GM21423 (cell line): ENCODE results near the gene SH3RF3.

ENCODE experiments used
- ATAC-seq: cut with Tn5 transposase; IDR thresholded peaks from one replicate; pipeline ENCODE4 v1.9.1; 2021; ENCODE audit warnings: mild to moderate bottlenecking, moderate library complexity; ENCODE audit not compliant: unreplicated experiment

The SH3RF3 gene

GRCh38 chr2:109348190-109348589, 219.2 kb downstream of the SH3RF3 start:
- no peak for ATAC-seq

DNA sequence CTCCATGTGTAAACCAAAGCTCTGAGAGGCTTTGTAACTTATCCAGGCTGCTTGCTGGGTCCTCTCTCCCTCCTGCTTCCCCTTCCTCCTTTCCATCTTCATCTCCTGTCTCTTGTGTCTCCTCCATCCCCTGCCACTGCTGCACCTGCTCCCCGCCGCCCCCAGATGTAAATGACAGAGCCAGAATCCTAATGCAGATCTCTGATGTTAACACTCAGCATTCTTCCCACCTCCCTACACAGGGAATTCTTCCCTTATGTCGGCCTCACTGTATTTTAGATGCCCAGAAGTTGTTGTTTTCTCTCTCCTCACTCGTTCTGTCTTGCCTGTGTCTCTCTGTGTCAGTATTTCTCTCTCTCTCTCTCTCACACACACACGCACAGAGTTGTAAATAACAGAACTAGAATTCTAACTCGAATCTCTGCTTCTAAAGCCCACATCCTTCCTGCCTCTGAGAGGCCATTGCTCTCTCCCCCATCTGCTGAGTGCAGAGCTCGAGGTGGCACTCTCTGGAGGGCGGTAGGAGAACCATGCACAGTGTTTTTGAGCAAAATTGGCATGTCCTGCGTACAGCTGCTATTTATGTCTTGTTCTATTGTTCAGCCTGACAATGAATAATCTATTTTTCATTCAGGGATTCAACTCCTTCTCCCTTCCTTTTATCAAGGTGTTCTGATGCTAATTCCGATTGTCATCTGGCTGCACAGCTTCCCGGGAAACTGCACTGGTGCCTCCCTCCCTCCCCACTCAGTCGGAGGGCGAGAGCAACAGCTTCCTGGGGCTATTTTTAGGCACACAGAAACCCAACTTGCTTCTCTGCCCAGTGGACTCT, 219.9 kb downstream of the SH3RF3 start:
- ATAC-seq = peak; percentile 77

DNA sequence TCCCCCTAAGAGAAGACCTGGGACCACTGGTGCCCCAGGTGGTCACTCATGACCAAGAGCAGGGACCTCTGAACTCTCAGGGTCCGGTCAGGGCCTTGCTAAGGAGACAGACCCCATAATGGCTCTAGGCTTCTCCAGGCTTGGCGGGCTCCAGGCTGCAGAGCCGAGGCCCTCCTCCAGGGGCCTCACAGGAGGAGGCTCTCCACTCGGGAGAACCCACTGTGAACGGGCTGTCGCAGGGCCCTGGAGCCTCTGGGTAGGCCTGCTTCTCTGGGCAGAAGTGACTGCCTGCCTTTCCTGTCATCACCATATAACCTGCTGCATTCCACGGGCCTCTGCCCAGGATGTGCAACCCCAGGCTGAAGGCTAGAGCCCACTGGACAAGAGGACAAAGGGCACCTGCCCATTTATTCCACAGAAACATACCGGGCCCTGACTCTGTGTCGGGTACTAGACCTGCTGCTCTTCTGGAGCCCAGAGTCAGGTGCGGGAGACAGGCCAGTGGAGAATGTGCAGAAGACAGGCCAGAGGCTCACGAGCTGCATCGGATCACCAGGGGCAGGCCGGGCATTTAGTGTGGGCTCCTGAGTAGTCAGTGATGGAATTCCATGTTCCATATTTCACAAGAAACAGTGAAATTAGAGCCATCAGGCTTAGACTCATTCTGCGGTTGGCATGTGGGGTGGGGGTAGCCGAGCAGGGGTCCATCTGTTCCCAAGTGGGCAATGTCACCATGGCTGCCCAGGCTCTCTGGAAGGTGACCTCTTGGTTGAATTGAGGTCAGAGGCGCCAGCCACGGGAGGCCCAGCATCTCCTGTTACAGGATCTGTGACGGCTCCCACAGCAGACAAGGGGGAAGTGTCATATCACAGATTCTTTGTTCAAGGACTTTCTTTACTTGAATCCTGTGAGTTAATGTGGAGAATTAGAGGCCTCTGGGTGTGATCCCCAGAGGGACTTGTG, 220.8 kb downstream of the SH3RF3 start:
- no peak for ATAC-seq

DNA sequence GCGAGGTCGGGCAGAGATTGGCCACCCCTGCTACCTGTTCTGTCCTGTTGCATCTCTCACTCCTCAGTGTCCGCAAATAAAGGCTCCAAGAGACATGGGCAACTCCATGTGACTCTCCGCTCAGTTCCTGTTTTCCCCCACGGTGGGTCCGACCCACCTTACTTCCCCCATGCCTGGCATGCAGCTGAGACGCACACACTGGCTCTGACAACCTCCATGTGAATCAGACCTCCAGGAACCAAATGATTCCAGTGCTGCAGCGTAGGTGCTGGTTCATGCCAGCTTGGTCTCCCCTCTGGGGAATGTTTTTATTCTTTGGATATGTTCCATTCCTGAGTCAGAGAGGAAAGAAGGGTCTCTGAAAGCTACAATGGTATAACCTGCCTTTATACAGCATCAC, 221.5 kb downstream of the SH3RF3 start:
- ATAC-seq = no peak

- ATAC-seq = no peak
Observed at GRCh38 chr2:109351164-109351756, 222.3 kb downstream of the SH3RF3 start.

DNA sequence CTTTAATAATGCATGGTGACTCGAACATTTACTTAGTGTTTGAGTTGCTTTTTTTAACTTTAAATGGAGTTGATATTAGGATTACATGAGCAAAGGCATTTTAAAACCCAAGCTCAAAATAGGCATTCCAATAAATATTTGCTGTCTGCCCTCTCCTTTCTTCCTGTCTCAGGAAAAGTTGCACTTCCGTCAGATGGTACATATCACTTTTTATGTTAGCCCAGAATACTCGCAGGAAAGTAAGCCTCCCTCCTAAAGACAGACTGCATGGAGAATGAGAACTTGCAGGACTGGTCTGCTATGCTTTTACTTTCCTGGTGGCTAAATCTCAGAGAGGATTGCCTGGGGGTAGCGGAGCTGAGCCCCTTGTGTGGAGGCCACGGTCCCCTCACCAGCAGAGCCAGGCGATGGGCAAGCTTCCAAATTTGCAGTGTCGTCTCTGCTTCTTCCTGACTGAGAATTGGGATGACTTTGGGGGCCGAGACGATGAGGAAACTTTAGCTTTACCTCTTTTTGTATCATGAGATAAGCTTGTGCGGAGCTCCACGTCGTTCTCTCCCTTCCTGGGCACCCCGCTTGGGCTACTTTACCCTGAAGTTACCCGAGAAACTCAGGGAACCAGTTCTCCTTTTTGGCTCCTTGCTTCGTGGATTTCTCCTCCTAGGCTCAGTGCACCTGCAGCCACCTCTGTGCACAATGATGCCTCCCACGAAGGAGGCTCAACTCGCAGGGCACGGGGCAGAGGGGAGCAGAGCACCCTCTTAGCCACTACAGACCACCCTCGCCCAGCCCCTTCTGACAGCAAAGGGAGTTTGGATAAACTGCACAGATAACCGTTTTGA, 223.3 kb downstream of the SH3RF3 start:
- no peak for ATAC-seq

DNA sequence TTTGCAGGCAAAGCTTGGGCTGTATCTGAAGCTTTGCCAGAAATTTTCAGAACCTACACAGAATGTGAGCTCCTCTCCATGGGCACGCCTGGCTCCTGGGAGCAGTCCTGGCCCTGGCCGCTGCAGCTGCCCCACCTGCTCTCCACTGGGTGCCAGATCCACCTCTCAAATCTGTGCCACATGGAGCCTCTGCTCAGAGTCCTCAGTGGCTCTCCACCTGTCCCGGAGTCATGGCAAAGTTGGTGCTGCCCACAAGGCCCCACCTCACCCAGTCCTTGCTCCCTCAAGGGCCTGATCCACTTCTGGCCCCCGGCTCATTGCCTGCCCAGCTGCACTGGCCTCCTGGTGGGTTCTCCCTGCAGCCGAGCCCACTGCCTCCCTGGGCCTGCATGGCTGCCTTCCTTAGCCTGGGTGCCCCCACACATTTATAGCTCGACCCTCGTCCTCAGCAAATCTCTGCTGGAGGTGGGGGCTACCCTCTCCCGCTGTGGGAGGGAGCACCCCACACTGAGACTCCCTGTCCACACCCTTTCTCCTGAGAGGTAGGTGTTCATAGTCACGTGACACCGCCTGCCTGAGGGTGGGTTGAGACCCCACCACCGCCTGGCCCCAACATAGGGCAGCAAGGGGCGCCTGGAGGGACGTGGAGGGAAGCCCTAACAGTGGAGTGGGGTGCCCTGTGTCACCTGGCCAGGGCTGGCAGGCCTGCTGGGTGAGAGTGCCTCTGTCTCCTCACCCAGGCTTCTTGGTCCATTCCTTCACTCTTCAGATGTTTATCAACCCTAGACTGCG, 224.1 kb downstream of the SH3RF3 start:
- ATAC-seq = no peak

DNA sequence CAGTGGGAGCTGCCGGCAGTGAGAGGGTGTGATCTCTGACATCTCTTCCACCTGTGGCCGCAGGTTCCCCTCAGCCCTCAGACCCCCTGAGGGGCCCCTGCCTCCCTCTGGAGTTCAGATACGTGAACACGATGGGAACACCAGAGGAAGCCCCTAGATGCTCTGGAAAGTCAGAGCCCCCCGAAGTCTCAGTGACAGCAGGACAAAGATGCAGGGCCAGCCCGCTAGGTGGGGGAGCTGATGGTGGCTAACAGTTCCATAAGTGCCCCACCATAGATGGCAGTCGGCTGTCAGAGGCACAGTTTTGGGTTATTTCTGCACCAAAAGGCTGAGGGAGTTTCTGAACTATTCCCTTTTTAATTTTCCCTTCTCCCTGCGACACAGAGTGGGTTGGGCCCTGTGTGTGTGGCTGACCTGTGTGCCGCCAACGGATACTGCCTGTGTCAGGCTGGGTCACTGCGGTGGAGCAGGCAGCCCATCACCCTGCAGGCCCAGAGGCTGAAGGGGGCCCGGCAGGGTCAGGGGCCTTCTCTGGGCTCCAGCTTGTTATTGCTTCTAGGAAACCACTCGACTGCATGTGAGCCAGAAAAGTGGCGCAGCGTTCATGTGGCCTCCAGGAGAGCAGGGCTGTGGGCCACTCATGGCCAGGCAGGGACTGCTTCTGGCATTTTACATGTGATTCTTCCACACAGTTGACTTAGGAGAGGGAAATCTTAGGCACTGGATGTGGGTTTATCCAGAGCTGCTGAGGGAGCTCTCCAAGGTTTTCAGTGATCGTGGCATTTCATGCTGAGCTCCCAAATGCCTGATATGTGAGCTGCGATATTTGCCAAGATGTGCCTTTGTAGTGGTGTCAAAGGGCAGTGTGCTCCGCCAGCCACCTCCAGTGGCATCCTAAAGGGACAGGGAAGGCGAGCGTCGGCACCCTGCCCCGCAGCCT, 225.1 kb downstream of the SH3RF3 start:
- ATAC-seq = no peak

DNA sequence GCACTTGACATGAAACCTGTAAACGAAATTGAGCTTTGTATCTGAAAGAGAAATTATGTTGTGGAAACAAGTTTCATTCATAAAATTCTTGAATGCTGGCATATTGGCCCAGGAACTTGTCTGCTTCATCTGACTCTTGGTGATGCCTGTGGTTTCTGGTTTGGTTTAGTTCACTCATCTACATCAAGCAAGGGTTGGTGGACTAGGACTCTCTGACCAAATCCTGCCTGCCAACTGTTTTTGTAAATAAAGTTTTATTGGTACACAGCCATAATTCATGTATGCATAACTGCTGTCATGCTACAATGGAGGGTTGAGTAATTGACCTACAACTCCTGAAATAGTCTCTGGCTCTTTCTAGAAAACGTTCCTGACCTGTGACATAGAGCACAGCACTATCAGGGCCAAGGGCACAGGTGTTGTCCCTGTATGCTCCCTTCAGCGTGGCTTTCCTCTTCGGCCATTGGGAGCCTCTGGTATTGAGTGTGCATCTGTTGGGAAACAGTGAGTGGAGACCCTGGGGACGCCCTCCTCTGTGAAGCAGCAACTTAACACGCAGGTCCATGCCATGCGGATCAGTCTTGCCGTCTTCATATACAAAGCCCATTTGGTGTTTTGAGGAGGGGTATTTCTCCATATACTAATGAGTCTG, 226.3 kb downstream of the SH3RF3 start:
- ATAC-seq = no peak

GRCh38 chr2:109356324-109357035, 227.5 kb downstream of the SH3RF3 start:
- no peak for ATAC-seq

- ATAC-seq = no peak
Observed at GRCh38 chr2:109364217-109364616, 235.2 kb downstream of the SH3RF3 start.

DNA sequence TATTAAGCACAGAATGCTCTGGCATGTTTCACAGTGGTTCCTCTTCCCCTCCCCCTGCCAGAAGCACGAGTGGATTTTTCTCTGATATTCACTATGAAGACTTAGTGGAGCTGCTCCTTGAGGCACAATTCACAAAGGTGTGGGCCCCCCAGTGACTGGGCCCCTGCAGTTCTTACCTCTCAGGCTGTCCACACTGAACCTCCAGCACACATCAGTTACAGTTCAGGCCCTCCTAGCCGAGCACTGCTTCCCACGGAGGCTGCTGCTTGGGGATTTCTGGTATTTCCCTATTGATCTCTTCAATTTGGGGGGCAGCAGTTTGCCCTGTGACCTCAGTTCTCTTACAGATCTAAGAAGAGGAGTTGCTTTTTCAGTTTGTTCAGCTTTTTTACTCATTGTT, 236.1 kb downstream of the SH3RF3 start:
- no peak for ATAC-seq

GRCh38 chr2:109367683-109368082, 238.7 kb downstream of the SH3RF3 start:
- no peak for ATAC-seq

- no peak for ATAC-seq
Observed at GRCh38 chr2:109368798-109369197, 239.8 kb downstream of the SH3RF3 start.

DNA sequence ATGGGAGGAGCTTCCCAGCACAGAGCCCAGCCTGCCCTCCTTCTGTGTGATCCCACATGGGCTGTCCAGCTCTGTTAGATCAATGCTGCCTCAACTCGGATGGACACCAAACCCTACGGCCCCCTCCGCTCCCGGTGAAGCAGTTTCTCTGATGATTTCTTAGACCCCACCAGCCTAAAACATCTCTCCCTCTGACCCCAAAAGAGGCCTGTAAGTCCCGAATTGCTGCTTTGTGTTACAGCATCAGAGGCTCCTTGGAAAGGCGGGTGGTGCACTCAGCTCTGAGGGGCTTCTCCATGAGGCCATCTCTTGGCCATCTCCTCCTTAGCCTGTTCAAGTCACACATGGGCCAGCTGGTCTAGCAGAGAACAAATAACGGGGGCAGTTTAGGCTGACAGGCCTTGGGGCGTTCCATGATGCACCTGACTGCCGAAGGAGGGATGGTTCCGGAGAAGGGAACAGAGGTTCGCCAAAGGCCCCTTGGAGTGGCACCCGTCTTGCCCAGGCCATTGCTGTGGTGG, 240.7 kb downstream of the SH3RF3 start:
- no peak for ATAC-seq

DNA sequence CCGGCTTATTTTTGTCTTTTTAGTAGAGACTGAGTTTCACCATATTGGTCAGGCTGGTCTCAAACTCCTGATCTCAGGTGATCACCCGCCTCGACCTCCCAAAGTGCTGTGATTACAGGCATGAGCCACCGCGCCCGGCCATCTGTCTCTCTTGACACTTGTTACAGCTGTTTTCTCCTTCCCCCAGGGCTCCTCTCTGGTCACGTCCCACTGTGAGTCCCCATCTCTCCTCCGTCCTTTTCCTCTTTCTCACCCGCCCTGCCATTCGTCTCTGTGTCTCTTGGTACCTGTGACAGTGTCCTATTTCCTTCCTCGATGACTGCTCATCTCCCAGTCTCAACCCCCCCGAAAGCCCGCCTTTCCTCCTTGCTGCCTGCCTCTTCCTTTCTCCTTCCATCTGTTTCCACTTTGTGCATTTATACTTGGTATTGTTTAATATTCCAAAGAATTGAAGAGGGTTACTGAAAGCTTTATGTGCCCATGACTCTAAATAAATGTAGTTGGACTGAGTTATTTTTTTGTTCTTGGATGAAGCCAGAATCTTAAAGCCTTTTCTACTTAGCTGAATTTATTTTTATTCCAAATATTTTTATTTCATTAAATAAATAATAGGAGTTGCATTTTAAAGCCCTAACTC, 241.5 kb downstream of the SH3RF3 start:
- ATAC-seq = no peak
